ENCODE data around the gene BABAM2. TPM values are rescaled to one million over a fixed set of nuclear protein-coding genes. Genes with fewer than 3 reads are reported as not detected.

The BABAM2 gene
- total RNA-seq, 6 experiments from 2014 or later, result 17.1 to 39.4 (median 25.5) TPM

DNA sequence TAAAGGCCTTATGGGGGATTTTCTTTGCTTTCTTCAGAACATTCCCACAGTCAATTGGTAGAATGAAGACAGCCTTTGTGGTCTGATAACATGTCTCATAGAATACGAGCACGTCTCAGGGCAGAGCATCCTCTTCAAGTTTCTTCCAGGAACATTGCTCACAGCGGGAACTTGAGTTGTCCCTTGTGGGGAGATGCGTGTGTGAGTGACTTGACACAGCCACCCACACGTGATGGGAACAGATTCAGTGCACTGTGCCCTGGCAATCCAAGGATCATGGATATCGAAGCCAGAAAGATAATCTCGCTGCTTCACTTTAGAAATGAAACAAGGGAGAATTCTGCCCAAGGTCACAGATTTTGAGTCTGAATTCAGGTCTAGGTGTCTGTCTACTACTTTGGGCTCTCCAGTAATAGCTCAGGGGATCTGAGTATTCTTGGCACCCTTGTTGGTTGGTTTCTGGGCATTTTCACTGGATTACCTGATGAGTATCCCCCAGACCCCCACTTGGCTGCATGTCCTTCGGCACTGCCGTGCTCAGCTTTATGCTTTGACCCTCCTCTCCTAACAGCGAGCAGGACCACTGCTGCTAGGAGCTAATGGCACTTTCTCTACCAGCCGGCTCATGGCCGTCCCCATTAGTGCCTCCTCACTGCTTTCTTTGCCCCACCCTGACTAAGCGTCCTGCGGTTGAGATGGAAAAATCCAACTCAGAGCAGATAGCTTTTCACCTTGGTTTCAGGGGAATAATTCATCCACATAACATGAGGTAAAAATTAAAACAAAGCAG lies 426.2 kb downstream of the BABAM2 start:
- Histone ChIP-seq H3K27ac (no peak overlapping the region), H3K4me1 (no peaks in the 10 kb centered on the region), H3K9me3 (no peaks in the 10 kb centered on the region), H3K4me3 (no peak overlapping the region), H3K27me3 (no peaks in the 10 kb centered on the region), H3K36me3 (no peaks in the 10 kb centered on the region)
- intact Hi-C loops (cut with DNase I), result no loop called here
- WGBS (ENCODE audit: insufficient coverage, low coverage, low lambda C conversion rate, missing lambda C conversion rate), result 95% methylated on average over 9 of the region's 14 CpGs
- TF ChIP-seq, protein P1, sequence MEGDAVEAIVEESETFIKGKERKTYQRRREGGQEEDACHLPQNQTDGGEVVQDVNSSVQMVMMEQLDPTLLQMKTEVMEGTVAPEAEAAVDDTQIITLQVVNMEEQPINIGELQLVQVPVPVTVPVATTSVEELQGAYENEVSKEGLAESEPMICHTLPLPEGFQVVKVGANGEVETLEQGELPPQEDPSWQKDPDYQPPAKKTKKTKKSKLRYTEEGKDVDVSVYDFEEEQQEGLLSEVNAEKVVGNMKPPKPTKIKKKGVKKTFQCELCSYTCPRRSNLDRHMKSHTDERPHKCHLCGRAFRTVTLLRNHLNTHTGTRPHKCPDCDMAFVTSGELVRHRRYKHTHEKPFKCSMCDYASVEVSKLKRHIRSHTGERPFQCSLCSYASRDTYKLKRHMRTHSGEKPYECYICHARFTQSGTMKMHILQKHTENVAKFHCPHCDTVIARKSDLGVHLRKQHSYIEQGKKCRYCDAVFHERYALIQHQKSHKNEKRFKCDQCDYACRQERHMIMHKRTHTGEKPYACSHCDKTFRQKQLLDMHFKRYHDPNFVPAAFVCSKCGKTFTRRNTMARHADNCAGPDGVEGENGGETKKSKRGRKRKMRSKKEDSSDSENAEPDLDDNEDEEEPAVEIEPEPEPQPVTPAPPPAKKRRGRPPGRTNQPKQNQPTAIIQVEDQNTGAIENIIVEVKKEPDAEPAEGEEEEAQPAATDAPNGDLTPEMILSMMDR (IDR thresholded peaks at IDR 0.05), result no peak
- no peak for TF ChIP-seq POLR2A (IDR thresholded peaks at IDR 0.05)
- DNase-seq, result no peak
- no peak for ATAC-seq

DNA sequence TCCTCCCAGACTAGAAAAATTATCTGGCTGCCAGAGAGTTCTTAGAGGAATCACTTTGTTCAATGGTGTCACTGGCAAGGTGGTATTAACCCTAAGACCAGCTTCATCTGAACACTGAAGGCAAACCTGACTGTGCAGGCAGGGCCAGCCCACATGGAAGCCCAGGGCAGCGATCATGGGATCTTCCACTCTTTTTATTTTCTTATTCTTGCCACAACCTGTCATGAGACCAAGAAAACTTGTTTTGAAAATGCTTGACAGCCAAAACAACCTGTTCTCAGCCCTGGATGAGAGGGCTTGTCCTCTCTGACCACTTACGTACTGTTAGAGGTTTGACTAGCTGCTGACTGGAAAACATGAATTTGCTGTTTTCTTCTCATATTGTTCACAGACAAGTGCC lies 426.9 kb downstream of the BABAM2 start:
- no peak for TF ChIP-seq POLR2A (IDR thresholded peaks at IDR 0.05)
- TF ChIP-seq, protein P1 (IDR thresholded peaks at IDR 0.05), result no peak
- 86% methylated on average over 1 of the region's 2 CpGs for WGBS (ENCODE audit: insufficient coverage, low coverage, low lambda C conversion rate, missing lambda C conversion rate)

GRCh38 chr2:28318023-28318422 lies 427.5 kb downstream of the BABAM2 start:
- TF ChIP-seq, protein P1 (IDR thresholded peaks at IDR 0.05), result no peak
- no peak for TF ChIP-seq POLR2A (IDR thresholded peaks at IDR 0.05)
- no peaks in the 10 kb centered on the region for H3K4me1 ChIP-seq
- no peaks in the 10 kb centered on the region for H3K9me3 ChIP-seq
- no peak overlapping the region for H3K4me3 ChIP-seq
- H3K27ac ChIP-seq, result no peak overlapping the region
- H3K36me3 ChIP-seq, result no peaks in the 10 kb centered on the region
- ATAC-seq (no peak), DNase-seq (no peak)
- no peaks in the 10 kb centered on the region for H3K27me3 ChIP-seq
- WGBS (ENCODE audit: insufficient coverage, low coverage, low lambda C conversion rate, missing lambda C conversion rate), result 100% methylated on average over 4 of the region's 5 CpGs
- intact Hi-C loops (cut with DNase I), result no loop called here

More for the DNA sequence above, 426.9 kb downstream of the BABAM2 start:
- Histone ChIP-seq H3K9me3 (no peaks in the 10 kb centered on the region), H3K4me3 (no peak overlapping the region), H3K36me3 (no peaks in the 10 kb centered on the region), H3K27me3 (no peaks in the 10 kb centered on the region), H3K4me1 (no peaks in the 10 kb centered on the region), H3K27ac (no peak overlapping the region)
- no peak for ATAC-seq
- intact Hi-C loops (cut with DNase I), result no loop called here
- no peak for DNase-seq

- no peak for ATAC-seq
- no peaks in the 10 kb centered on the region for H3K4me1 ChIP-seq
- intact Hi-C loops (cut with DNase I), result no loop called here
- no peaks in the 10 kb centered on the region for H3K27me3 ChIP-seq
- H3K4me3 ChIP-seq, result no peak overlapping the region
- H3K27ac ChIP-seq, result no peak overlapping the region
- TF ChIP-seq, protein P1 (IDR thresholded peaks at IDR 0.05), result no peak
- no peak for TF ChIP-seq POLR2A (IDR thresholded peaks at IDR 0.05)
- 81% methylated on average over 6 of the region's 6 CpGs for WGBS (ENCODE audit: insufficient coverage, low coverage, low lambda C conversion rate, missing lambda C conversion rate)
- no peak for DNase-seq
- no peaks in the 10 kb centered on the region for H3K36me3 ChIP-seq
- no peaks in the 10 kb centered on the region for H3K9me3 ChIP-seq
Observed at GRCh38 chr2:28318462-28319117, 428.1 kb downstream of the BABAM2 start.

Measured in right lobe of liver (tissue), 6 donors.